GM20000 (cell line): ENCODE measurements around the gene EFTUD2.

Source experiments
- DNase-seq: peaks from one replicate; pipeline ENCODE4 v3.0.0; 2012; ENCODE audit warnings: low spot score
- TF ChIP-seq, protein P1 (sequence below): IDR thresholded peaks from 2 replicates; pipeline ENCODE4 v1.5.1; 2012; ENCODE audit warnings: mild to moderate bottlenecking, control low read depth; ENCODE audit errors: extremely low read depth, missing control alignments

The EFTUD2 gene

DNA sequence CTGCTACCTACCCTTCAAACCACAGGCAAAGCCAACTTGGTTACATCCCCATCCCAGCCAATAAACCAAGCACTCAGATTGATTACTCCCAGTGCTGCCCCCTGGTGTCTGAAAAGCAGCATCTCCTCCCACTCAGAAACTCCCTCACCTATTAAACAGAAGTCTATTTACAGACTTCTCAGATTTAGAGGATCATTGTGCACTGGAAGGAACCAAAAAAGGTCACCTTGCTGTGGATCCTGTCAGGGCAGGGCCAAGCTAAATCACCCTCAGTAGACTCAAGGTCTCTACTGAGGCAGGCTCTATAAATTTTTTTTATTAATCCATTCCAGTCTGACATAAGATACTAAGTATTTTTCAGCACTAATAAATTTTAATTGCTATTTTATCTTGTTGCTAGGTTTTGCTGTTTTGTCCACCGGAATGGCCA is 34.0 kb downstream of the EFTUD2 start:
- TF ChIP-seq, protein P1, sequence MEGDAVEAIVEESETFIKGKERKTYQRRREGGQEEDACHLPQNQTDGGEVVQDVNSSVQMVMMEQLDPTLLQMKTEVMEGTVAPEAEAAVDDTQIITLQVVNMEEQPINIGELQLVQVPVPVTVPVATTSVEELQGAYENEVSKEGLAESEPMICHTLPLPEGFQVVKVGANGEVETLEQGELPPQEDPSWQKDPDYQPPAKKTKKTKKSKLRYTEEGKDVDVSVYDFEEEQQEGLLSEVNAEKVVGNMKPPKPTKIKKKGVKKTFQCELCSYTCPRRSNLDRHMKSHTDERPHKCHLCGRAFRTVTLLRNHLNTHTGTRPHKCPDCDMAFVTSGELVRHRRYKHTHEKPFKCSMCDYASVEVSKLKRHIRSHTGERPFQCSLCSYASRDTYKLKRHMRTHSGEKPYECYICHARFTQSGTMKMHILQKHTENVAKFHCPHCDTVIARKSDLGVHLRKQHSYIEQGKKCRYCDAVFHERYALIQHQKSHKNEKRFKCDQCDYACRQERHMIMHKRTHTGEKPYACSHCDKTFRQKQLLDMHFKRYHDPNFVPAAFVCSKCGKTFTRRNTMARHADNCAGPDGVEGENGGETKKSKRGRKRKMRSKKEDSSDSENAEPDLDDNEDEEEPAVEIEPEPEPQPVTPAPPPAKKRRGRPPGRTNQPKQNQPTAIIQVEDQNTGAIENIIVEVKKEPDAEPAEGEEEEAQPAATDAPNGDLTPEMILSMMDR = peak; percentile 65
- peak; percentile 76 for DNase-seq

- TF ChIP-seq, protein P1 = no peak
- no peak for DNase-seq
These were observed 34.4 kb downstream of the EFTUD2 start for GRCh38 chr17:44864831-44865230.

DNA sequence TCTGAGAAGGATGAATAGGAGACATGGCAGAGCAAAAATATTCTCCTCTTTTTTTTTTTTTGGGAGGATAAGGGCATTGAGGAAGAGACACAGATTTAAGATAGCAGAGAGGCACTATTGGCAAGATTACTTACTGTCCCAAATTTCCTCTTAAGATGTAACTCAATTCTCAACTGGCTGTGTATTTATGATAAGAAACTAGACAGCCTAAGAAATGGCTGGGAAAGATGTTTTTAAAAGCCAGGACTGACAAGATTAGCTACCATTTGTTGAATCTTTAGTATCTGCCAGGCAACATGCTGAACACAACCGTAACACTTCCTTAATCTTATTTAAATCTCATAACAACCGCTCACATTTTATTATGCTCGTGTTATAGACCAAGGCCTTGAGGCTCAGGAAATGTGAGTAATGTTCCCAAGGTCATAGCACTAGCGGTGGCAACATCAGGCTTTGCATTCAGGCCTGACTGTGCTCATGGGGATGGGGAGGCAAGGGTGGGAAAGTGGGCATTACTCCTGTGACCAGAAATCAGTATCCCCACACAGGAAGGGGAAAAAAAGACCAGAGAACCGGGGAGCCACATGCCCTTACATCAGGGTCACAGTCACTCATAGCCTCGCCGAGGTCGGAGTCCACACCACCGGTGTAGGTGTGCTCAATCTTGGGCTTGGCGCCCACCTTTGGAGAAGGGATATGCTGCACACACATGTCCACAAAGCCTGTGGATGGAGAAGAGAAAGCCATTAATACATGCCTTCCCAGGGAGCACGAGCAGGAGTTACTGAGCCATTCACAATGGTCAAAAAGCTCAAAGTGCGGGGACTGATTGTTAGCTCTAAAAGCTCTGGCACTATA is 36.0 kb downstream of the EFTUD2 start:
- TF ChIP-seq, protein P1 = no peak
- no peak for DNase-seq

- TF ChIP-seq, protein P1 = no peak
These were observed 36.8 kb downstream of the EFTUD2 start for GRCh38 chr17:44862278-44862914.

DNA sequence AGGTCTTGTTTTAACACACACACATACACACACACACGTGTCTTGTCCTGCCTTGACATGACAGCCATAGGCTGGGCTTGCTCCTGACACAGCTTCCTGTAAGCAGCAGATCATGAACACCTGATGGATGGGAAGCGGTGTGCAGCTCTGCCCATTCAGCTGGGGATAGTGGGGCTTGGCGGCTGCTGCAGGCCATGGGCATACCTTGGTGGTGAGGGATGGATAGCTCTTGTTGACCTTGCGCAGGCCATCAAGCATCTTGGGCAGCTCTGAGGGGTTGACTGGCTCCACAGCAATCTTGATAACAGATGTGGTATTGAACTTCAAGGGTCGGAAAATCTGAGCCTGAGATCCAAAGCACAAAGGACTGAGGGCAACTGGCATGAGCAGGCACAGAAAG is 39.5 kb downstream of the EFTUD2 start:
- no peak for DNase-seq
- TF ChIP-seq, protein P1 = no peak

More at GRCh38 chr17:44862278-44862914, 36.8 kb downstream of the EFTUD2 start:
- no peak for DNase-seq

DNA sequence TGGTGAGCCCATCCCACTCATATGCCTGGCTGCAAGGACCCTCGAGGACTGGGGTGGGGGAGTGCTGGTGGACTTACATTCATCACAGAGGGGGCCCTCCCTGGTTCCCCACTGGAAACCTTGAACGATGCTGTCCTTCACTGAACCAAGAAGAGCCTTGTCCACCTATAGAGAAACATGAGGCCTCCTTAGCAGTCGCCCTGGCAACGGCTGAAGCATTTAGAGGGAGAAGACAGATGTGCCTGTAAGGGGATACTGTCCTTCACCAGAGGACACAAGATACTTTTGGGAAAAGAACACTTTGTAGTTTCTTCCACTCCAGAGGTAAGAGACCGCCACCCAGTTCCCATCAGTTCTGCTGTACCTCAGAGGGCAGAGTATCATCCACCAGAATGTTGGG is 45.1 kb downstream of the EFTUD2 start:
- TF ChIP-seq, protein P1 = no peak
- DNase-seq = no peak

- no peak for DNase-seq
- TF ChIP-seq, protein P1 = no peak
These were observed 48.6 kb downstream of the EFTUD2 start for GRCh38 chr17:44850612-44851011.
